HCT116 (cell line): Measurements from ENCODE around the gene RGL3. TPM values are rescaled to one million over a fixed set of nuclear protein-coding genes. Genes with fewer than 3 reads are reported as not detected.

Source experiments
- ATAC-seq: fragments of 200-7000 bp; cut with Tn5 transposase; 2 replicates; pipeline ENCODE4 v1.9.1; 2020; ENCODE audit warnings: mild to moderate bottlenecking, moderate library complexity
- BruUV-seq: library from RNA; stranded (reverse); fragments of 400-500 nt; replicated peaks from 2 replicates; lab custom pipeline; 2021; lab: Mats Ljungman, UMichigan
- CTCF ChIA-PET: fragments of 300-600 bp; sonication (Branson Sonifier 250); formaldehyde crosslinking; loops from one replicate; lab custom pipeline; 2021; ENCODE audit warnings: antibody characterized with exemption; lab: Charles Lee
- POLR2A ChIA-PET: fragments of 300-600, 350-600 bp; sonication (Branson Sonifier 250); formaldehyde crosslinking; loops from one replicate; lab custom pipeline; 2021; ENCODE audit warnings: antibody characterized with exemption; lab: Charles Lee
- RAD21 ChIA-PET, 2 experiments: fragments of 300-600 bp; sonication (Branson Sonifier 250); formaldehyde crosslinking; loops; one replicate each; lab custom pipeline; 2023; ENCODE audit warnings: low total read pairs in 2 of 2; ENCODE audit not compliant: uncharacterized antibody in 2 of 2, unreplicated experiment in 2 of 2, low non-redundant PET in 1 of 2; lab: Charles Lee
- DNase-seq: peaks from one replicate; pipeline ENCODE4 v3.0.0-alpha.2; 2010; ENCODE audit warnings: low read depth, low spot score
- H2AFZ ChIP-seq: fragments of 200-600 bp; shearing (Covaris generic), sonication (generic); 2 replicates; pipeline ENCODE4 v1.6.1; 2017; ENCODE audit warnings: low read depth, mixed run types, mixed read lengths, antibody characterized with exemption, low read length; ENCODE audit not compliant: poor library complexity, severe bottlenecking
- H3K27ac ChIP-seq: 2 replicates; pipeline ENCODE4 v1.5.1; 2012; ENCODE audit warnings: low read depth, low read length
- H3K27me3 ChIP-seq: fragments of 200-600 bp; sonication (generic); 2 replicates; pipeline ENCODE4 v1.6.1; 2016; ENCODE audit warnings: mixed run types, low read length, mixed read lengths; ENCODE audit not compliant: insufficient read depth
- H3K36me3 ChIP-seq, 2 experiments: fragments of 200-500 bp in 1 of 2; fragments of 200-600 bp in 1 of 2; sonication (Bioruptor generic) in 1 of 2; sonication (generic) in 1 of 2; 2 replicates each; pipeline versions ENCODE4 v1.5.1 to v1.6.1; 2014 to 2016; ENCODE audit warnings: low read length in 2 of 2, inconsistent platforms in 1 of 2, mixed read lengths in 1 of 2, mixed run types in 1 of 2; ENCODE audit not compliant: insufficient read depth in 2 of 2, control insufficient read depth in 1 of 2
- H3K4me1 ChIP-seq, 2 experiments: fragments of 200-600 bp in 1 of 2; sonication (generic) in 1 of 2; 2 replicates each; pipeline versions ENCODE4 v1.5.1 to v1.6.1; 2012 to 2017; ENCODE audit warnings: low read length in 2 of 2, inconsistent platforms in 1 of 2, mild to moderate bottlenecking in 1 of 2, mixed read lengths in 1 of 2, mixed run types in 1 of 2, moderate library complexity in 1 of 2; ENCODE audit not compliant: insufficient read depth in 2 of 2, control insufficient read depth in 1 of 2
- H3K4me2 ChIP-seq: fragments of 200-600 bp; sonication (generic); 2 replicates; pipeline ENCODE4 v1.6.1; 2017; ENCODE audit warnings: mixed run types, low read length, mixed read lengths
- H3K4me3 ChIP-seq, 2 experiments: fragments of 200-600 bp in 1 of 2; sonication (generic) in 1 of 2; replicated peaks in 1 of 2; 2 replicates each; pipeline ENCODE4 v1.5.1; 2011 to 2016; ENCODE audit warnings: low read length in 2 of 2, control low read depth in 1 of 2, low read depth in 1 of 2, mild to moderate bottlenecking in 1 of 2, mixed read lengths in 1 of 2, mixed run types in 1 of 2
- H3K79me2 ChIP-seq: fragments of 200-600 bp; sonication (generic); 2 replicates; pipeline ENCODE4 v1.6.1; 2017; ENCODE audit warnings: mild to moderate bottlenecking, mixed run types, low read length, moderate library complexity, mixed read lengths; ENCODE audit not compliant: insufficient read depth
- H3K9ac ChIP-seq: fragments of 200-600 bp; sonication (generic); 2 replicates; pipeline ENCODE4 v1.6.1; 2016; ENCODE audit warnings: low read length, mixed read lengths
- H3K9me2 ChIP-seq: fragments of 200-600 bp; sonication (generic), shearing (Covaris generic); 2 replicates; pipeline ENCODE4 v1.6.1; 2017; ENCODE audit warnings: mixed run types, mild to moderate bottlenecking, moderate library complexity; ENCODE audit not compliant: insufficient read depth
- H3K9me3 ChIP-seq, 2 experiments: fragments of 200-500 bp in 1 of 2; fragments of 200-600 bp in 1 of 2; sonication (Bioruptor generic) in 1 of 2; sonication (generic) in 1 of 2; 2 replicates each; pipeline ENCODE4 v1.6.1; 2014 to 2017; ENCODE audit warnings: low read length in 2 of 2, mixed read lengths in 2 of 2, inconsistent platforms in 1 of 2, low read depth in 1 of 2, mild to moderate bottlenecking in 1 of 2, mixed run types in 1 of 2, moderate library complexity in 1 of 2; ENCODE audit not compliant: control insufficient read depth in 1 of 2, insufficient read depth in 1 of 2
- H4K20me1 ChIP-seq: fragments of 200-600 bp; sonication (generic), shearing (Covaris generic); 2 replicates; pipeline ENCODE4 v1.6.1; 2017; ENCODE audit warnings: mixed run types, mild to moderate bottlenecking, moderate library complexity; ENCODE audit not compliant: insufficient read depth
- CEBPB ChIP-seq: IDR thresholded peaks from 2 replicates; pipeline ENCODE4 v1.6.1; 2012; ENCODE audit warnings: low read depth
- ELF1 ChIP-seq: IDR thresholded peaks from 2 replicates; pipeline ENCODE4 v1.6.1; 2012; ENCODE audit warnings: low read depth, borderline replicate concordance
- EZH2phosphoT487 ChIP-seq: fragments of 200-600 bp; IDR thresholded peaks from 2 replicates; pipeline ENCODE4 v1.6.1; 2018; ENCODE audit warnings: antibody characterized with exemption, borderline replicate concordance
- FOSL1 ChIP-seq: IDR thresholded peaks from 2 replicates; pipeline ENCODE4 v1.6.1; 2012; ENCODE audit warnings: low read depth
- JUND ChIP-seq: IDR thresholded peaks from 2 replicates; pipeline ENCODE4 v1.6.1; 2012
- POLR2A ChIP-seq: IDR thresholded peaks from 2 replicates; pipeline ENCODE4 v1.7.0; 2011; ENCODE audit warnings: borderline replicate concordance; ENCODE audit not compliant: insufficient read depth, insufficient read length; ENCODE audit errors: extremely low read depth
- POLR2AphosphoS5 ChIP-seq: IDR thresholded peaks from 2 replicates; pipeline ENCODE4 v1.6.1; 2011; ENCODE audit warnings: mild to moderate bottlenecking, low read depth, low read length, moderate library complexity
- RAD21 ChIP-seq: IDR thresholded peaks from 2 replicates; pipeline ENCODE4 v1.6.1; 2012; ENCODE audit warnings: low read depth, mild to moderate bottlenecking
- SIN3A ChIP-seq: IDR thresholded peaks from 2 replicates; pipeline ENCODE4 v1.6.1; 2012; ENCODE audit warnings: low read depth
- SP1 ChIP-seq: IDR thresholded peaks from 2 replicates; pipeline ENCODE4 v1.6.1; 2012; ENCODE audit warnings: low read depth
- TCF7L2 ChIP-seq: IDR thresholded peaks from 2 replicates; pipeline ENCODE4 v1.7.0; 2011; ENCODE audit warnings: borderline replicate concordance, inconsistent platforms; ENCODE audit not compliant: insufficient read depth, insufficient read length; ENCODE audit errors: extremely low read depth
- YY1 ChIP-seq: IDR thresholded peaks from 2 replicates; pipeline ENCODE4 v1.6.1; 2011; ENCODE audit warnings: low read length, low read depth, moderate library complexity, mild to moderate bottlenecking; ENCODE audit not compliant: insufficient replicate concordance; ENCODE audit errors: extremely low read depth
- ZNF274 ChIP-seq: fragments of 200-500 bp; sonication (Bioruptor generic); IDR thresholded peaks from 2 replicates; pipeline ENCODE4 v1.6.1; 2014; ENCODE audit warnings: mild to moderate bottlenecking, low read depth, low read length, inconsistent platforms
- intact Hi-C: fragments of 100-400 bp; cut with micrococcal nuclease; formaldehyde crosslinking; loops from 2 replicates; pipeline ENCODE4 v1.10.0; 2022
- total RNA-seq: library from RNA; stranded (reverse); gene quantifications from one replicate; pipeline ENCODE4 v1.2.1, GENCODE V29; 2021; ENCODE audit not compliant: unreplicated experiment
- TF ChIP-seq, protein P1 (sequence below): IDR thresholded peaks from 2 replicates; pipeline ENCODE4 v1.6.1; 2011; ENCODE audit warnings: mild to moderate bottlenecking, low read length, moderate library complexity; ENCODE audit not compliant: insufficient replicate concordance; ENCODE audit errors: extremely low read depth
- TF ChIP-seq, protein P2 (sequence below): IDR thresholded peaks from 2 replicates; pipeline ENCODE4 v1.6.1; 2012
- TF ChIP-seq, protein P3 (sequence below): IDR thresholded peaks from 2 replicates; pipeline ENCODE4 v1.6.1; 2012

The RGL3 gene
- total RNA-seq, 1 experiment from 2014 or later: 99.2 TPM

DNA sequence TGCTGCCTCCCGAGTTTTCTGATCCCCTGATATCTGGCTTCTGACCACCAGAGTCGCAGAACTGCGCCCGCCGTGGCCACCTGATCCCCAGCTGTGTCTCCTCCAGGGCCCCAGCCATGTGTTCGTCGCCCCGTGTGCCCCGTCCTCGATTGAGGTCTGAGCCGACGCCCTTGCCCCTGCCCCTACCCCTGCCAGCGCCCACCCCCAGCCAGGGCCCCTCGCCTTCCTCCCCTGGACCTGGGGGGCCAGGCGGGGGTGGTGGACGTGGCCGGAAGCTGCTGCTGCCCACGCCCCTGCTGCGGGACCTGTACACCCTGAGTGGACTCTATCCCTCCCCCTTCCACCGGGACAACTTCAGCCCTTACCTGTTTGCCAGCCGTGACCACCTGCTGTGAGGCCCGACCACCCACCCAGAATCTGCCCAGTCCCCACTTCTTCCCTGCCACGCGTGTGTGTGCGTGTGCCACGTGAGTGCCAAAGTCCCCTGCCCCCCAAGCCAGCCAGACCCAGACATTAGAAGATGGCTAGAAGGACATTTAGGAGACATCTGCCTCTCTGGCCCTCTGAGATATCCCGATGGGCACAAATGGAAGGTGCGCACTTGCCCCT, 54.7 kb downstream of the RGL3 start (continued):
- TF ChIP-seq, protein P1, sequence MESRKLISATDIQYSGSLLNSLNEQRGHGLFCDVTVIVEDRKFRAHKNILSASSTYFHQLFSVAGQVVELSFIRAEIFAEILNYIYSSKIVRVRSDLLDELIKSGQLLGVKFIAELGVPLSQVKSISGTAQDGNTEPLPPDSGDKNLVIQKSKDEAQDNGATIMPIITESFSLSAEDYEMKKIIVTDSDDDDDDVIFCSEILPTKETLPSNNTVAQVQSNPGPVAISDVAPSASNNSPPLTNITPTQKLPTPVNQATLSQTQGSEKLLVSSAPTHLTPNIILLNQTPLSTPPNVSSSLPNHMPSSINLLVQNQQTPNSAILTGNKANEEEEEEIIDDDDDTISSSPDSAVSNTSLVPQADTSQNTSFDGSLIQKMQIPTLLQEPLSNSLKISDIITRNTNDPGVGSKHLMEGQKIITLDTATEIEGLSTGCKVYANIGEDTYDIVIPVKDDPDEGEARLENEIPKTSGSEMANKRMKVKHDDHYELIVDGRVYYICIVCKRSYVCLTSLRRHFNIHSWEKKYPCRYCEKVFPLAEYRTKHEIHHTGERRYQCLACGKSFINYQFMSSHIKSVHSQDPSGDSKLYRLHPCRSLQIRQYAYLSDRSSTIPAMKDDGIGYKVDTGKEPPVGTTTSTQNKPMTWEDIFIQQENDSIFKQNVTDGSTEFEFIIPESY: no peak
- no peak for TF ChIP-seq CEBPB
- no peak for TF ChIP-seq ZNF274
- TF ChIP-seq SIN3A: no peak
- TF ChIP-seq ELF1: no peak
- TF ChIP-seq, all 23 proteins: peak for 0

DNA sequence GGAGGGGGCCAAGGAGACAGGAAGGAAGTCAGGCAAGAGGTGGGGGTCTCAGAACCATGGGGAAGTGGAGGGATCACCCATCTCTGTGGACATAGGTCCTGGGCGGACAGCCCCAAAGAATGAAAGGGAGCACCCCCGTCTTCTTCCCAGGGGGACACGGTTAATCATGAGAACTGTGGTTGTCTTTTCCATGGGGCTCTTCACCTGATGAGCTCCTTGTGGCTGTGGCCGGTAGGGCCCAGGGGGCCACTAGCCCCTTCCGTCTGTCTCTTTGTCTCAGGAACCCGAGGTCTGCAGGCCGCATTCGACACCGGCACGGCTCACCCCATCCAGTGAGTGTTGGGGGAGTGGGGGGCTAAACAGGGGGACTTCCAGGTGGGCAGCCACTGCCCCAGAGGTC, 55.2 kb downstream of the RGL3 start:
- Histone ChIP-seq H2AFZ (no peak overlapping the region), H4K20me1 (no peaks in the 10 kb centered on the region), H3K27ac (no peak overlapping the region), H3K4me1 (peaks cover 5 to 12% of the 10 kb centered on the region in 2 experiments), H3K9me2 (no peaks in the 10 kb centered on the region), H3K79me2 (no peaks in the 10 kb centered on the region), H3K27me3 (no peaks in the 10 kb centered on the region), H3K4me3 (no peak overlapping the region), H3K9ac (no peak overlapping the region), H3K36me3 (peaks cover 0 to 2% of the 10 kb centered on the region in 2 experiments; a peak in 1 of 4 replicates), H3K4me2 (no peak overlapping the region), H3K9me3 (no peaks in the 10 kb centered on the region)
- no TSS peak for BruUV-seq
- POLR2A ChIA-PET: interaction anchor here (0.7 kb wide), 1 partner anchor 11 kb away, joined by 3 read pairs; no protein-coding TSS in a partner anchor
- intact Hi-C loops: no loop called here
- ATAC-seq (no peak), DNase-seq (no peak)
- CTCF ChIA-PET: no interaction called here
- TF ChIP-seq FOSL1 (no peak), SP1 (no peak), EZH2phosphoT487 (no peak), POLR2A (no peak), SIN3A (no peak), RAD21 (no peak), POLR2AphosphoS5 (no peak), TCF7L2 (no peak), JUND (no peak), CEBPB (no peak), YY1 (no peak)
- TF ChIP-seq, protein P2, sequence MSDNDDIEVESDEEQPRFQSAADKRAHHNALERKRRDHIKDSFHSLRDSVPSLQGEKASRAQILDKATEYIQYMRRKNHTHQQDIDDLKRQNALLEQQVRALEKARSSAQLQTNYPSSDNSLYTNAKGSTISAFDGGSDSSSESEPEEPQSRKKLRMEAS: no peak
- TF ChIP-seq, protein P3, sequence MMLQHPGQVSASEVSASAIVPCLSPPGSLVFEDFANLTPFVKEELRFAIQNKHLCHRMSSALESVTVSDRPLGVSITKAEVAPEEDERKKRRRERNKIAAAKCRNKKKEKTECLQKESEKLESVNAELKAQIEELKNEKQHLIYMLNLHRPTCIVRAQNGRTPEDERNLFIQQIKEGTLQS: no peak
- RAD21 ChIA-PET: no interaction called here
